Measurements from ENCODE around the gene SLC36A1. TPM values are rescaled to one million over a fixed set of nuclear protein-coding genes. Genes with fewer than 3 reads are reported as not detected.

SLC36A1 gene
- total RNA-seq, 5 donors from 2014 or later (not counting 1 experiment from before 2014, with no cell fraction given), result 5.1 to 8.5 (median 6.3) TPM

DNA sequence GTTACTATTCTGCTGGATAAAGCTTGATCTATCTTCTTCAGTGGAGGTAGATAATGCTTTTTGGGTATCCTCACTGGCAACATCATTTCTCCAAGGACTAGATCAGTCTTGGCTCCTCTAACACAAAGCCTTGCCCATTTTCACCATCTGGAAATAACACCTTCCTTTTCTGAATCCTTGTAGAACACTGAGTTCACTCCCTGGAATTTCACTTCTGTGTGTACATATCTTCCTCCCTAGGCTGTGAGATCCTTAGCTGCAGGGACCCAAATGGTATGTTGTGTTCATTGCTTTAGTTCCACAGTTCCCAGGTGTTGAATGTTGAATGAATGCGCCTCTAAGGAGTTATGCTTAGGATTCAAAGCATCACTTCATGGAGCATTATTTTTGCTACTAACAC lies 16.7 kb upstream of the SLC36A1 start:
- Mint-ChIP-seq H3K9me3 (peaks cover 0 to 4% (median 0%) of the 10 kb centered on the region in 3 donors), H3K27me3 (peaks cover 9 to 16% of the 10 kb centered on the region in 2 donors), H3K27ac (no peak overlapping the region), H3K4me3 (no peak overlapping the region), H3K36me3 (no peaks in the 10 kb centered on the region), H3K4me1 (no peaks in the 10 kb centered on the region)
- WGBS (ENCODE audit: insufficient coverage), result no CpG with 5 or more reads among the region's 1 CpG
- no peak for DNase-seq
- Histone ChIP-seq H3K36me3 (ENCODE audit: control insufficient read depth in 2 of 2, extremely low read depth in 1 of 2, insufficient read depth in 1 of 2, low read length in 1 of 2) (no peaks in the 10 kb centered on the region), H3K27me3 (replicated peaks in 1 of 2; ENCODE audit: control insufficient read depth in 2 of 2, extremely low read depth in 1 of 2, insufficient read depth in 2 of 2, low read length in 1 of 2) (no peaks in the 10 kb centered on the region), H3K27ac (ENCODE audit: low read length) (no peak overlapping the region), H3K9me3 (no peaks in the 10 kb centered on the region), H3K4me3 (ENCODE audit: control insufficient read depth in 1 of 2, extremely low read depth in 1 of 2, low read length in 1 of 2) (no peak overlapping the region), H3K4me1 (ENCODE audit: control insufficient read depth in 1 of 2, extremely low read depth in 1 of 2, insufficient read depth in 2 of 2, low read length in 2 of 2) (no peaks in the 10 kb centered on the region)
- ChIA-PET POLR2A (no interaction called here), CTCF (interaction anchor here (0.5 to 0.6 kb wide), 2 partner anchors 23 to 390 kb away, joined by 3 to 5 read pairs; no protein-coding TSS in a partner anchor)
- no peak for ATAC-seq (replicated peaks in 1 of 4)

DNA sequence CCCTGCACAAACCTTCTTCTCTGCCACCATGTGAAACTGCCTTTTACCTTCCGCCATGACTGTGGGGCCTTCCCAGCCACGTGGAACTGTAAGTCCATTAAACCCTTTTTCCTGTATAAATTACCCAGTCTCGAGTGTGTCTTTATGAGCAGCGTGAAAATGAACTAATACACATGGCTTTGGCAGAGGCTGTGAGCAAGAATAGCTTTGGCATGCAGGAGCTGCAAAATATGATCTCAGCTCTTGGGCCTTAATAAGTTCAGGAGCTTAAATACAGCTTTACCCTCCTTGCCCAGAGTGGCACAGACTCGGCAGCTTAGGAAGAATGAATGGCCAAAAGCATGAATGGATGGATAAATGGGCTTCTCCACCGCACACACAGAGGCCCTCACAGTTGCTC lies 15.7 kb upstream of the SLC36A1 start:
- no peak for ATAC-seq (replicated peaks in 1 of 4)
- POLR2A ChIA-PET, result no interaction called here
- CTCF ChIA-PET, result interaction anchor here in 1 of 2 donors (0.6 kb wide), 1 partner anchor 22 kb away, joined by 3 read pairs; no protein-coding TSS in a partner anchor
- Histone ChIP-seq H3K4me1 (ENCODE audit: control insufficient read depth in 1 of 2, extremely low read depth in 1 of 2, insufficient read depth in 2 of 2, low read length in 2 of 2) (no peaks in the 10 kb centered on the region), H3K36me3 (ENCODE audit: control insufficient read depth in 2 of 2, extremely low read depth in 1 of 2, insufficient read depth in 1 of 2, low read length in 1 of 2) (no peaks in the 10 kb centered on the region), H3K27ac (ENCODE audit: low read length) (no peak overlapping the region), H3K9me3 (no peaks in the 10 kb centered on the region), H3K4me3 (ENCODE audit: control insufficient read depth in 1 of 2, extremely low read depth in 1 of 2, low read length in 1 of 2) (no peak overlapping the region), H3K27me3 (replicated peaks in 1 of 2; ENCODE audit: control insufficient read depth in 2 of 2, extremely low read depth in 1 of 2, insufficient read depth in 2 of 2, low read length in 1 of 2) (no peaks in the 10 kb centered on the region)
- Mint-ChIP-seq H3K4me3 (no peak overlapping the region), H3K4me1 (no peaks in the 10 kb centered on the region), H3K27me3 (peaks cover 9 to 17% of the 10 kb centered on the region in 2 donors), H3K27ac (no peak overlapping the region), H3K9me3 (peaks cover 0 to 4% (median 0%) of the 10 kb centered on the region in 3 donors), H3K36me3 (no peaks in the 10 kb centered on the region)
- 40% methylated on average over 1 of the region's 6 CpGs for WGBS (ENCODE audit: insufficient coverage)
- no peak for DNase-seq

DNA sequence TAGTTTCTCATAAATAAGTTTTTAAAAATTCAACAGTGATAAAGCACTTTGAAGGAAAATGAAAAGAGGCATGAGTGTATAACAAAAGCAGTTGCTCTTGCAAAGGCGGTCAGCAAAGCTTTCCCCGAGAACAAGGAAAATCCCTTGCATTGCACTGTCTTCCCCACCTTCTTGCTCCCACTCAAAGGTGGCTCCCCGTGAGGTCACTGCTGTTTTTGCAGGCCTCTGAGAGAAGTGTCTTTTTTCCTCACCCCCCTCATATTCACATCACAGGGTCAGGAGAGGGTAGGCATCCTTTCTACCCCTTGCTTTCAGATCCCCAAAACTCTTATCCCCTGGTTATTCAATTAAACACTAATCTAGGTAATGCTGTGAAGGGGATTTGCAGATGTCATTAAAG lies 15.2 kb upstream of the SLC36A1 start:
- ChIA-PET POLR2A (no interaction called here), CTCF (no interaction called here)
- ATAC-seq (replicated peaks in 1 of 4) (no peak), DNase-seq (no peak)
- H3K9me3 Mint-ChIP-seq, result peaks cover 0 to 4% (median 0%) of the 10 kb centered on the region in 3 donors
- Histone ChIP-seq H3K27me3 (replicated peaks in 1 of 2; ENCODE audit: control insufficient read depth in 2 of 2, extremely low read depth in 1 of 2, insufficient read depth in 2 of 2, low read length in 1 of 2) (peaks cover 0 to 3% of the 10 kb centered on the region in 2 experiments), H3K4me3 (ENCODE audit: control insufficient read depth in 1 of 2, extremely low read depth in 1 of 2, low read length in 1 of 2) (no peak overlapping the region), H3K4me1 (ENCODE audit: control insufficient read depth in 1 of 2, extremely low read depth in 1 of 2, insufficient read depth in 2 of 2, low read length in 2 of 2) (no peaks in the 10 kb centered on the region), H3K27ac (ENCODE audit: low read length) (no peak overlapping the region), H3K36me3 (ENCODE audit: control insufficient read depth in 2 of 2, extremely low read depth in 1 of 2, insufficient read depth in 1 of 2, low read length in 1 of 2) (no peaks in the 10 kb centered on the region), H3K9me3 (no peaks in the 10 kb centered on the region)
- no peaks in the 10 kb centered on the region for H3K4me1 Mint-ChIP-seq
- no peak overlapping the region for H3K4me3 Mint-ChIP-seq
- H3K27ac Mint-ChIP-seq, result no peak overlapping the region
- no peaks in the 10 kb centered on the region for H3K36me3 Mint-ChIP-seq
- no CpG with 5 or more reads among the region's 3 CpGs for WGBS (ENCODE audit: insufficient coverage)
- H3K27me3 Mint-ChIP-seq, result peaks cover 9 to 17% of the 10 kb centered on the region in 2 donors

DNA sequence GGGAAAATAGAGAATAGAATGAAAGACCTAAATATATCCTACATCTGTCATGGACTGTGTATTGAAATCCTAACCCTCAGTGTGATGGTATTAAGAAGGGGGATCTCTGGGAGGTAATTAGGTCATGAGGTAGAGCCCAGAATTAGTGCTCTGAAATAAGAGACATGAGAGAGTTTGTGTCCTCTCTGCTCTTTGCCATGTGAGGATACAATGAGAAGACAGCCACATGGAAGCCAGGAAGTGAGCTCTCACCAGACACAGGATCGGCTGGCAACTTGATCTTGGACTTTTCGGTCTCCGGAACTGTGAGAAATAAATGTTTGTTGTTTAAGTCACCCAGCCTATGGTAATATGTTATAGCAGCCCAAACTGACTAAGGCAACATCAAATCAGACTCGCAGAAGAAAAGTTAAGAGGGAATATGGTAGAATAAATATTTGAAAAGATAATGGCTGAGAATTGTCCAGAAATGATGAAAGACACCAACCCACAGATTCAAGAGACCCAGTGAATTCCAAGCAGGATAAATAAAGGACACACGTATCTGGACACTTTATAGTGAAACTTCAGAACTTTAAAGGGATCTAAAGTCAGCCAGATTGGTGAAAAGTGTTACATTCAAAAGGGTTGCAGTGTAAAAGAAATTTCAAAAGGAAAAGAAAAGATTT lies 12.7 kb upstream of the SLC36A1 start:
- Histone ChIP-seq H3K27me3 (replicated peaks in 1 of 2; ENCODE audit: control insufficient read depth in 2 of 2, extremely low read depth in 1 of 2, insufficient read depth in 2 of 2, low read length in 1 of 2) (peaks cover 0 to 6% of the 10 kb centered on the region in 2 experiments), H3K4me1 (ENCODE audit: control insufficient read depth in 1 of 2, extremely low read depth in 1 of 2, insufficient read depth in 2 of 2, low read length in 2 of 2) (no peaks in the 10 kb centered on the region), H3K9me3 (no peaks in the 10 kb centered on the region), H3K27ac (ENCODE audit: low read length) (no peak overlapping the region), H3K4me3 (ENCODE audit: control insufficient read depth in 1 of 2, extremely low read depth in 1 of 2, low read length in 1 of 2) (no peak overlapping the region), H3K36me3 (ENCODE audit: control insufficient read depth in 2 of 2, extremely low read depth in 1 of 2, insufficient read depth in 1 of 2, low read length in 1 of 2) (no peaks in the 10 kb centered on the region)
- Mint-ChIP-seq H3K9me3 (peaks cover 0 to under 1% (median 0%) of the 10 kb centered on the region in 3 donors), H3K4me3 (no peak overlapping the region), H3K36me3 (no peaks in the 10 kb centered on the region), H3K4me1 (no peaks in the 10 kb centered on the region), H3K27ac (no peak overlapping the region), H3K27me3 (peaks cover 15 to 31% of the 10 kb centered on the region in 2 donors)
- WGBS (ENCODE audit: insufficient coverage), result 89% methylated on average over 3 of the region's 5 CpGs
- DNase-seq (no peak), ATAC-seq (replicated peaks in 1 of 4) (no peak)
- ChIA-PET POLR2A (no interaction called here), CTCF (no interaction called here)

DNA sequence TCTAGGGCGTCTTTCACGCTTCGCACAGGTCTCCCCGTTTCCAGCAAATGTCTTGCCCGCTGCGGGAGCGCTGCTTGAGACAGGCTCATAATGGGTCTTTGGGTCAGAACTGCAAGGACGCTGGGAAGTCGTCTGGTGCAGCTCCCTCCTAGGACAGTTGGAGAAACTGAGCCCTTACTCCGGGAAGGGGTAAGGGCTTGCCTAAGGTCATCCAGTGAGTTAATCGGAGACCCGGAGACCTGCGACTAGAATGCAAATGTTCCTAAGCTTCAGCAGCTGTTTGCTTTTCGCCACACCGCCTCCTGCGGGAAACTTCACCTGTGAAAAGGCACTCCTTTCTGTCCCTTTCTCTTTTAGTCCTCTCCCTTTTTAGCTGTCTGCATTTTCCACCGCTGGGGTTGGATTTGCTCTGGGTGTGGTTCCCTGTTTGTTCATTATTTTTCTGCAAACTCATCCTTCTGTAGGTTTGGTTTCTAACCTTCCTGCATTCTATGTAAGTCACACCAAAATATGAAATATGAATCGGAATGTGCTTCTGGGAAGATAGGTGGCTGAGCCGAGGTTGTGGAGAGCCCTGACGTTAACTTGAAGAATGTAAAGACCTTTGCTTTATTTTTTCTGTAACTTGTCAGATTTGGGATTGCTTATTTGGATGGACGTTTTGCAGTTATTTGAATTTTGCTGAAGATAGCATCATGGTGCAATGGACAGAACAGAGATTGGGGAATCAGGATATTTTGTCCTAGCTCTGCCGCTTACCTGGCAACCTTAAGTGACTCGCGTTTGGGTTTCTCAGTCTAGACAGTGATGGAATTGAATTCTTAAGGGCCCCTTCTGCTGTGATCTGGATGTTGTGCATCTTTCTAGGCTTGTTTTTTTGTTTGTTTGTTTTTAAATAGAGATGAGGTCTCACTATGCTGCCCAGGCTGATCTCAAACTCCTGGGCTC lies 909 bp downstream of the SLC36A1 start:
- peaks cover 0 to 3% of the 10 kb centered on the region in 2 donors for H3K36me3 ChIP-seq (ENCODE audit: control insufficient read depth in 2 of 2, extremely low read depth in 1 of 2, insufficient read depth in 1 of 2, low read length in 1 of 2)
- Mint-ChIP-seq H3K36me3 (no peaks in the 10 kb centered on the region), H3K27me3 (peaks cover 9 to 18% of the 10 kb centered on the region in 2 donors), H3K4me1 (peaks cover 17 to 19% (median 19%) of the 10 kb centered on the region in 3 donors), H3K27ac (peak overlapping the region; percentile 85 to 87), H3K4me3 (peak overlapping the region; percentile 85 to 96 (median 93)), H3K9me3 (no peaks in the 10 kb centered on the region)
- H3K9me3 ChIP-seq, result no peaks in the 10 kb centered on the region
- peak overlapping the region; percentile 78 to 88 for H3K4me3 ChIP-seq (ENCODE audit: control insufficient read depth in 1 of 2, extremely low read depth in 1 of 2, low read length in 1 of 2)
- DNase-seq (peak in 16 of 35 experiments; percentile 1 to 48 (median 6)), ATAC-seq (replicated peaks in 1 of 4) (peak; percentile 4 to 32 (median 14))
- 16% methylated on average over 22 of the region's 24 CpGs for WGBS (ENCODE audit: insufficient coverage)
- ChIA-PET CTCF (interaction anchor here (0.6 to 1.9 kb wide), 16 partner anchors 8 to 322 kb away, joined by 3 to 12 read pairs (median 4); no protein-coding TSS in a partner anchor), POLR2A (no interaction called here)
- H3K27me3 ChIP-seq (replicated peaks in 1 of 2; ENCODE audit: control insufficient read depth in 2 of 2, extremely low read depth in 1 of 2, insufficient read depth in 2 of 2, low read length in 1 of 2), result peaks cover 0 to 6% of the 10 kb centered on the region in 2 experiments
- no peak overlapping the region for H3K27ac ChIP-seq (ENCODE audit: low read length)
- H3K4me1 ChIP-seq (ENCODE audit: control insufficient read depth in 1 of 2, extremely low read depth in 1 of 2, insufficient read depth in 2 of 2, low read length in 2 of 2), result peaks cover 3 to 12% of the 10 kb centered on the region in 2 experiments

DNA sequence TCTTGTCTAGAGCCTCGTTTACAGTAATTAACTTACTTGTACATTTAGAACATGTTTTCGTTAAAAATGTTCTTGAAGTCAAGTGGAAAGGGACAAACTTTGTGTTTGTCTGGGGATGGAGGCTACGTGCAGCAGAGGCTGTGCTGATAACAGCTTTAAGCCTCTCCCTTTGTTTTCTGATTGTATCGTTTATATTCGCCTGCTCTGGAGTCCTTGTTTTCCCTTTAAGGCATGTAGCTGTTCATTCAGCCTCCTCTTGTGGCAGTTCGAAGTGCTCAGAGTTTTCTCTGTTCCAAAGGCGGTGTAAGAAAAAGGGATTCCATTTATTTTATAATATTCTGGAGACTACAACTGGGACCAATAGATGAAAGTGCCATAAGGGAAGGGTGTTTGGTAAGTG lies 1.9 kb downstream of the SLC36A1 start:
- peaks cover 3 to 12% of the 10 kb centered on the region in 2 experiments for H3K4me1 ChIP-seq (ENCODE audit: control insufficient read depth in 1 of 2, extremely low read depth in 1 of 2, insufficient read depth in 2 of 2, low read length in 2 of 2)
- 100% methylated on average over 3 of the region's 7 CpGs for WGBS (ENCODE audit: insufficient coverage)
- H3K27ac ChIP-seq (ENCODE audit: low read length), result no peak overlapping the region
- POLR2A ChIA-PET, result no interaction called here
- H3K9me3 ChIP-seq, result no peaks in the 10 kb centered on the region
- peak overlapping the region; percentile 85 to 96 (median 93) for H3K4me3 Mint-ChIP-seq
- peaks cover 0 to 3% of the 10 kb centered on the region in 2 donors for H3K36me3 ChIP-seq (ENCODE audit: control insufficient read depth in 2 of 2, extremely low read depth in 1 of 2, insufficient read depth in 1 of 2, low read length in 1 of 2)
- H3K9me3 Mint-ChIP-seq, result no peaks in the 10 kb centered on the region
- DNase-seq (no peak), ATAC-seq (replicated peaks in 1 of 4) (no peak)
- peaks cover 17 to 19% (median 19%) of the 10 kb centered on the region in 3 donors for H3K4me1 Mint-ChIP-seq
- peaks cover 6 to 12% of the 10 kb centered on the region in 2 donors for H3K27me3 Mint-ChIP-seq
- no peaks in the 10 kb centered on the region for H3K36me3 Mint-ChIP-seq
- peak overlapping the region in 1 of 2 donors; percentile 18 for H3K27ac Mint-ChIP-seq
- H3K27me3 ChIP-seq (replicated peaks in 1 of 2; ENCODE audit: control insufficient read depth in 2 of 2, extremely low read depth in 1 of 2, insufficient read depth in 2 of 2, low read length in 1 of 2), result peaks cover 0 to 6% of the 10 kb centered on the region in 2 experiments
- H3K4me3 ChIP-seq (ENCODE audit: control insufficient read depth in 1 of 2, extremely low read depth in 1 of 2, low read length in 1 of 2), result no peak overlapping the region
- CTCF ChIA-PET, result interaction anchor here in 1 of 2 donors (0.7 to 1.6 kb wide), 2 partner anchors 10 to 203 kb away, joined by 3 to 5 read pairs; no protein-coding TSS in a partner anchor
